ENCODE measurements around the gene STK16.
A peak's percentile ranks its signal among the peaks of the same experiment; 100 is the strongest.
"Not testable (repeated sequence)": the region's sequence is repeated elsewhere in the genome, so short reads cannot be mapped to it uniquely, and the experiment has no call there.

The STK16 gene

GRCh38 chr2:219254590-219255201, 9.4 kb downstream of the STK16 start:
- no peak for DNase-seq
- in situ Hi-C loops (cut with HindIII; ENCODE audit: low pct_ligation_motif_present, low pct_unique_long_range_greater_than_20kb, low sequenced_read_pairs) = no loop called here

GRCh38 chr2:219258942-219259341, 13.7 kb downstream of the STK16 start:
- in situ Hi-C loops (cut with HindIII; ENCODE audit: low pct_ligation_motif_present, low pct_unique_long_range_greater_than_20kb, low sequenced_read_pairs) = not testable (repeated sequence)

GRCh38 chr2:219261024-219261855, 16.0 kb downstream of the STK16 start:
- in situ Hi-C loops (cut with HindIII; ENCODE audit: low pct_ligation_motif_present, low pct_unique_long_range_greater_than_20kb, low sequenced_read_pairs) = no loop called here
- DNase-seq = no peak

More at GRCh38 chr2:219258942-219259341, 13.7 kb downstream of the STK16 start:
- DNase-seq = not testable (repeated sequence)

GRCh38 chr2:219266232-219266631, 21.0 kb downstream of the STK16 start:
- in situ Hi-C loops (cut with HindIII; ENCODE audit: low pct_ligation_motif_present, low pct_unique_long_range_greater_than_20kb, low sequenced_read_pairs) = no loop called here
- DNase-seq = no peak

GRCh38 chr2:219266886-219267285, 21.6 kb downstream of the STK16 start:
- in situ Hi-C loops (cut with HindIII; ENCODE audit: low pct_ligation_motif_present, low pct_unique_long_range_greater_than_20kb, low sequenced_read_pairs) = no loop called here
- no peak for DNase-seq

GRCh38 chr2:219268294-219268693, 23.0 kb downstream of the STK16 start:
- DNase-seq = no peak
- in situ Hi-C loops (cut with HindIII; ENCODE audit: low pct_ligation_motif_present, low pct_unique_long_range_greater_than_20kb, low sequenced_read_pairs) = no loop called here

- in situ Hi-C loops (cut with HindIII; ENCODE audit: low pct_ligation_motif_present, low pct_unique_long_range_greater_than_20kb, low sequenced_read_pairs) = no loop called here
- DNase-seq = peak; percentile 16
These were observed 24.2 kb downstream of the STK16 start for GRCh38 chr2:219269362-219270054.

- in situ Hi-C loops (cut with HindIII; ENCODE audit: low pct_ligation_motif_present, low pct_unique_long_range_greater_than_20kb, low sequenced_read_pairs) = no loop called here
- no peak for DNase-seq
These were observed 24.7 kb downstream of the STK16 start for GRCh38 chr2:219270055-219270372.

GRCh38 chr2:219271021-219271420, 25.7 kb downstream of the STK16 start:
- in situ Hi-C loops (cut with HindIII; ENCODE audit: low pct_ligation_motif_present, low pct_unique_long_range_greater_than_20kb, low sequenced_read_pairs) = no loop called here
- no peak for DNase-seq

- peak; percentile 44 for DNase-seq
- in situ Hi-C loops (cut with HindIII; ENCODE audit: low pct_ligation_motif_present, low pct_unique_long_range_greater_than_20kb, low sequenced_read_pairs) = no loop called here
These were observed 27.1 kb downstream of the STK16 start for GRCh38 chr2:219272356-219272755.

GRCh38 chr2:219272995-219273394, 27.7 kb downstream of the STK16 start:
- DNase-seq = peak; percentile 21
- in situ Hi-C loops (cut with HindIII; ENCODE audit: low pct_ligation_motif_present, low pct_unique_long_range_greater_than_20kb, low sequenced_read_pairs) = no loop called here

- in situ Hi-C loops (cut with HindIII; ENCODE audit: low pct_ligation_motif_present, low pct_unique_long_range_greater_than_20kb, low sequenced_read_pairs) = no loop called here
- DNase-seq = peak; percentile 90
These were observed 28.7 kb downstream of the STK16 start for GRCh38 chr2:219273937-219274336.

- peak; percentile 95 for DNase-seq
- in situ Hi-C loops (cut with HindIII; ENCODE audit: low pct_ligation_motif_present, low pct_unique_long_range_greater_than_20kb, low sequenced_read_pairs) = no loop called here
These were observed 29.2 kb downstream of the STK16 start for GRCh38 chr2:219274361-219274921.

- in situ Hi-C loops (cut with HindIII; ENCODE audit: low pct_ligation_motif_present, low pct_unique_long_range_greater_than_20kb, low sequenced_read_pairs) = no loop called here
- DNase-seq = peak; percentile 81
These were observed 32.7 kb downstream of the STK16 start for GRCh38 chr2:219277703-219278654.

- in situ Hi-C loops (cut with HindIII; ENCODE audit: low pct_ligation_motif_present, low pct_unique_long_range_greater_than_20kb, low sequenced_read_pairs) = no loop called here
- DNase-seq = no peak
These were observed 33.4 kb downstream of the STK16 start for GRCh38 chr2:219278655-219279150.

GRCh38 chr2:219279151-219279915, 34.1 kb downstream of the STK16 start, which contains the start of gene DNAJB2:
Gene DNAJB2 (plus strand): TSS chr2:219279366. CDS start chr2:219279834, 468 bp downstream.
- in situ Hi-C loops (cut with HindIII; ENCODE audit: low pct_ligation_motif_present, low pct_unique_long_range_greater_than_20kb, low sequenced_read_pairs) = no loop called here
- DNase-seq = peak; percentile 99

- DNase-seq = no peak
- in situ Hi-C loops (cut with HindIII; ENCODE audit: low pct_ligation_motif_present, low pct_unique_long_range_greater_than_20kb, low sequenced_read_pairs) = no loop called here
These were observed 34.7 kb downstream of the STK16 start for GRCh38 chr2:219279916-219280516.
